HepG2 (cell line): Measurements from ENCODE around the gene TSHZ2. TPM values are rescaled to one million over a fixed set of nuclear protein-coding genes. Genes with fewer than 3 reads are reported as not detected.
A peak's percentile ranks its signal among the peaks of the same experiment; 100 is the strongest.

Experiments used
- DR1 ChIP-seq: sonication (generic); formaldehyde crosslinking; IDR thresholded peaks from 2 replicates; pipeline ENCODE4 v1.8.0; 2021; ENCODE audit warnings: mild to moderate bottlenecking, missing genetic modification reagents, inconsistent platforms
- FOXC1 ChIP-seq: sonication (generic); formaldehyde crosslinking; IDR thresholded peaks from 2 replicates; pipeline ENCODE4 v1.8.0; 2022; ENCODE audit warnings: mild to moderate bottlenecking, missing genetic modification reagents, borderline replicate concordance
- FOXO1 ChIP-seq: sonication (generic); formaldehyde crosslinking; IDR thresholded peaks from 2 replicates; pipeline ENCODE4 v1.4.0; 2020; ENCODE audit warnings: missing genetic modification reagents
- KAT8 ChIP-seq: IDR thresholded peaks from 2 replicates; pipeline ENCODE4 v1.6.1; 2016; ENCODE audit warnings: missing genetic modification reagents, missing compliant biosample characterization
- NR2C2 ChIP-seq: sonication (generic); formaldehyde crosslinking; IDR thresholded peaks from 2 replicates; pipeline ENCODE4 v1.4.0; 2020; ENCODE audit warnings: missing genetic modification reagents, mild to moderate bottlenecking, moderate library complexity, borderline replicate concordance
- SIN3A ChIP-seq: IDR thresholded peaks from 2 replicates; pipeline ENCODE4 v1.6.1; 2011; ENCODE audit warnings: low read depth, mild to moderate bottlenecking, control low read depth, low read length, borderline replicate concordance
- SMAD3 ChIP-seq: sonication (generic); formaldehyde crosslinking; IDR thresholded peaks from 2 replicates; pipeline ENCODE4 v1.4.0; 2020; ENCODE audit warnings: missing genetic modification reagents
- TCF7L2 ChIP-seq: IDR thresholded peaks from 2 replicates; pipeline ENCODE4 v1.6.1; 2011; ENCODE audit warnings: mild to moderate bottlenecking, low read depth, low read length, moderate library complexity
- ZFP41 ChIP-seq: sonication (generic); formaldehyde crosslinking; IDR thresholded peaks from 2 replicates; pipeline ENCODE4 v1.4.0; 2020; ENCODE audit warnings: mild to moderate bottlenecking, missing genetic modification reagents, borderline replicate concordance
- ZMAT3 ChIP-seq: sonication (generic); formaldehyde crosslinking; conservative IDR thresholded peaks from 2 replicates; pipeline ENCODE4 v1.7.0; 2021; ENCODE audit warnings: missing genetic modification reagents
- polyA plus RNA-seq, 8 experiments: library from polyadenylated mRNA; depleted of rRNA in 3 of 8; stranded (reverse) in 7 of 8; unstranded in 1 of 8; fragments of >200 nt; fragmentation: Illumina TruSeq in 4 of 8; extraction: Trizol in 4 of 8; gene quantifications; 2 replicates each; pipeline versions ENCODE4 v1.2.1 to v1.2.3, GENCODE V29; 2011 to 2016; ENCODE audit warnings: low read depth in 4 of 8, missing spikeins in 1 of 8, mixed read lengths in 1 of 8; ENCODE audit not compliant: insufficient read depth in 1 of 8
- total RNA-seq, 5 experiments: library from RNA; depleted of rRNA; stranded (reverse); fragments of >200 nt; fragmentation: Illumina TruSeq; extraction: Trizol; gene quantifications; 2 replicates each; pipeline ENCODE4 v1.2.3, GENCODE V29; 2016; ENCODE audit warnings: low read depth in 1 of 5
- TF ChIP-seq, protein P1 (sequence below): sonication (generic); formaldehyde crosslinking; IDR thresholded peaks from 2 replicates; pipeline ENCODE4 v1.4.0; 2020; ENCODE audit warnings: mild to moderate bottlenecking, missing genetic modification reagents
- TF ChIP-seq, protein P2 (sequence below): sonication (generic); formaldehyde crosslinking; IDR thresholded peaks from 2 replicates; pipeline ENCODE4 v1.8.0; 2022; ENCODE audit warnings: mild to moderate bottlenecking, missing genetic modification reagents, moderate library complexity
- TF ChIP-seq, protein P3 (sequence below): sonication (generic); formaldehyde crosslinking; IDR thresholded peaks from 2 replicates; pipeline ENCODE4 v1.4.0; 2020; ENCODE audit warnings: mild to moderate bottlenecking, missing genetic modification reagents
- TF ChIP-seq, protein P4 (sequence below): sonication (generic); formaldehyde crosslinking; IDR thresholded peaks from 2 replicates; pipeline ENCODE4 v1.5.1; 2020; ENCODE audit warnings: mild to moderate bottlenecking, missing genetic modification reagents, borderline replicate concordance
- TF ChIP-seq, protein P5 (sequence below): IDR thresholded peaks from 2 replicates; pipeline ENCODE4 v1.6.1; 2016; ENCODE audit warnings: missing biosample characterization, missing genetic modification reagents, low read depth

The TSHZ2 gene
- total and polyA plus RNA-seq, 2 of the 13 experiments (the other 11 are each of a cell fraction or from before 2014, with no cell fraction given): 0.01 TPM; not detected in 1

DNA sequence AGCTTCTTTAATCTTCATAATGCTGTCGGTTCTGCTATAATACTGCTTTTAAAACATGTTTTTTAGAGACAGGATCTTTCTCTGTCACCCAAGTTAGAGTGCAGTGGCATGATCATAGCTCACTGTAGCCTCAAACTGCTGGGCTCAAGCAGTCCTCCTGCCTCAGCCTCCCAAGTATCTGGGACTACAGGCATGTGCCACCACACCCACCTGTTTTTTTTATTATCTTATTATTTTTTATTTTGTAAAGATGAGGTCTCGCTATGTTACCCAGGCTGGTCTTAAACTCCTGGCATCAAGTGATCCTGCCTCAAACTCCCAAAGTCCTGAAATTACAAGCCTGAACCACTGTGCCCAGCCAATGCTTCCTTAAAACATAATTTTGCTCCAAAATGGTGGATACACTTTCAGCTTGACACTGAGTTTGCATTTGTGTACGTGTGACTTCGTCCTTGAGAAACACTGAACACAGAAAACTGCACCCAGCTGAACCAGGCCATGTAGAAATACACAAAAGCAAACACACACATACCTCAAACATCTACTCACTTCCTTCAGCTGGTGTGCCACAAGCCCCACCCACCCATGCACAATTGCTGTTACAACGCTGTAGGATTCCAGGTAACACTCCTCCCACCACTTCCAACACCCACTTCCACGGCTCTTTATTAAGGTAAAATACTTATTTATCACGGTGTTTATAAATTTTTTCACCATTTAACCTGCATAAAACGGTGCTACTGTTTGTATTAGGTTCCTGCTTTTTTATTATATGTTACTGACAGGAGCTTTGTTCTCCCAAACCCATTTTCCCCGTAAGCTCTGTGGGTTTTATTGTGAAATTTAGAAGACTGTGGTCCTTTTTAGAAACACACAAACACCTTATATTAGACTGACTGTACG, 109.1 kb downstream of the TSHZ2 start (continued):
- TF ChIP-seq, protein P1, sequence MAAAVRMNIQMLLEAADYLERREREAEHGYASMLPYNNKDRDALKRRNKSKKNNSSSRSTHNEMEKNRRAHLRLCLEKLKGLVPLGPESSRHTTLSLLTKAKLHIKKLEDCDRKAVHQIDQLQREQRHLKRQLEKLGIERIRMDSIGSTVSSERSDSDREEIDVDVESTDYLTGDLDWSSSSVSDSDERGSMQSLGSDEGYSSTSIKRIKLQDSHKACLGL: no peak
- TF ChIP-seq ZMAT3 (CRISPR knock-in tag): peak; percentile 85
- TF ChIP-seq, protein P2, sequence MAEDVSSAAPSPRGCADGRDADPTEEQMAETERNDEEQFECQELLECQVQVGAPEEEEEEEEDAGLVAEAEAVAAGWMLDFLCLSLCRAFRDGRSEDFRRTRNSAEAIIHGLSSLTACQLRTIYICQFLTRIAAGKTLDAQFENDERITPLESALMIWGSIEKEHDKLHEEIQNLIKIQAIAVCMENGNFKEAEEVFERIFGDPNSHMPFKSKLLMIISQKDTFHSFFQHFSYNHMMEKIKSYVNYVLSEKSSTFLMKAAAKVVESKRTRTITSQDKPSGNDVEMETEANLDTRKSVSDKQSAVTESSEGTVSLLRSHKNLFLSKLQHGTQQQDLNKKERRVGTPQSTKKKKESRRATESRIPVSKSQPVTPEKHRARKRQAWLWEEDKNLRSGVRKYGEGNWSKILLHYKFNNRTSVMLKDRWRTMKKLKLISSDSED: no peak
- TF ChIP-seq DR1: no peak
- peak; percentile 20; the same call in 1 of the 2 replicates for TF ChIP-seq NR2C2 (CRISPR knock-in tag)
- peak; percentile 62; the same call in 1 of the 2 replicates for TF ChIP-seq SIN3A
- TF ChIP-seq, protein P3, sequence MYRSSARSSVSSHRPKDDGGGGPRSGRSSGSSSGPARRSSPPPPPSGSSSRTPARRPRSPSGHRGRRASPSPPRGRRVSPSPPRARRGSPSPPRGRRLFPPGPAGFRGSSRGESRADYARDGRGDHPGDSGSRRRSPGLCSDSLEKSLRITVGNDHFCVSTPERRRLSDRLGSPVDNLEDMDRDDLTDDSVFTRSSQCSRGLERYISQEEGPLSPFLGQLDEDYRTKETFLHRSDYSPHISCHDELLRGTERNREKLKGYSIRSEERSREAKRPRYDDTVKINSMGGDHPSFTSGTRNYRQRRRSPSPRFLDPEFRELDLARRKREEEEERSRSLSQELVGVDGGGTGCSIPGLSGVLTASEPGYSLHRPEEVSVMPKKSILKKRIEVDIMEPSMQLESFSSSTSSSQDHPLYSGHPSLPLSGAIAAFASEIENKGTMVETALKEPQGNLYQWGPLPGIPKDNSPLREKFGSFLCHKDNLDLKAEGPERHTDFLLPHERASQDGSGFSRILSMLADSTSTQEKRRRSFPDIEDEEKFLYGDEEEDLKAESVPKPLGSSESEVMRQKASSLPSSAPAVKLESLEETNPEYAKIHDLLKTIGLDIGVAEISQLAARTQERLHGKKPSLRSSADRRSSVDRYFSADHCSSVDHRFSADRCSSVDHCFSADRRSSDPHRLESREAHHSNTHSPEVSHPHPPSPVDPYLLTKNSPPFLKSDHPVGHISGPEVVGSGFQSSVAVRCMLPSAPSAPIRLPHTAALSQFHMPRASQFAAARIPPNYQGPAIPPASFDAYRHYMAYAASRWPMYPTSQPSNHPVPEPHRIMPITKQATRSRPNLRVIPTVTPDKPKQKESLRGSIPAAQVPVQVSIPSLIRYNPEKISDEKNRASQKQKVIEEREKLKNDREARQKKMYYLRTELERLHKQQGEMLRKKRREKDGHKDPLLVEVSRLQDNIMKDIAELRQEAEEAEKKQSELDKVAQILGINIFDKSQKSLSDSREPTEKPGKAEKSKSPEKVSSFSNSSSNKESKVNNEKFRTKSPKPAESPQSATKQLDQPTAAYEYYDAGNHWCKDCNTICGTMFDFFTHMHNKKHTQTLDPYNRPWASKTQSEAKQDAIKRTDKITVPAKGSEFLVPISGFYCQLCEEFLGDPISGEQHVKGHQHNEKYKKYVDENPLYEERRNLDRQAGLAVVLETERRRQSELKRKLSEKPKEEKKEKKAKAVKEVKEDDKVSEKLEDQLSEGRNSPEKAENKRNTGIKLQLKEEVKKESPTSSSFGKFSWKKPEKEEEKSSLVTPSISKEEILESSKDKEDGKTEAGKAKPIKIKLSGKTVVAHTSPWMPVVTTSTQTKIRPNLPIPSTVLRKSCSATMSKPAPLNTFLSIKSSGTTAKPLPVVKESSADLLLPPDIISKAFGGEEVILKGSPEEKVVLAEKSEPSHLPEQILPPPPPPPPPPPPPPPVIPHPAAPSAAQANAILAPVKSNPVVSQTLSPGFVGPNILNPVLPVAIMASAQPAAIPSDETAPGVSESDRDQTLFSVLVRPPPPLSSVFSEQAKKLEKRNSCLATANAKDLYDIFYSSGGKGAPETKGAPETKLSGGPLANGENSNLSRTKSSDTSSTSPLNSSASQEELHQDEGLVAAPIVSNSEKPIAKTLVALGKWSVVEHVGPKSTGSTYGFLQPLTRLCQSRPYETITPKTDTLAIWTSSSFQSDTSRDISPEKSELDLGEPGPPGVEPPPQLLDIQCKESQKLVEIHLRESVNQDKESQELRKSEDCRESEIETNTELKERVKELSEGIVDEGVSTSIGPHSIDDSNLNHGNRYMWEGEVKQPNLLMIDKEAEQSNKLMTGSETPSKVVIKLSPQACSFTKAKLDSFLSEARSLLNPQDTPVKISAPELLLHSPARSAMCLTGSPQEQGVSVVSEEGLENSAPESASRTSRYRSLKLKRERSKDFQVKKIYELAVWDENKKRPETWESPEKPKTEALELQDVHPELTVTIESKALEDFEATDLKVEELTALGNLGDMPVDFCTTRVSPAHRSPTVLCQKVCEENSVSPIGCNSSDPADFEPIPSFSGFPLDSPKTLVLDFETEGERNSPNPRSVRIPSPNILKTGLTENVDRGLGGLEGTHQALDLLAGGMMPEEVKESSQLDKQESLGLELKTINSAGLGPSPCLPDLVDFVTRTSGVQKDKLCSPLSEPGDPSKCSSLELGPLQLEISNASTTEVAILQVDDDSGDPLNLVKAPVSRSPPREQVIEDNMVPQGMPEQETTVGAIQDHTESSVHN (CRISPR knock-in tag): no peak
- TF ChIP-seq, protein P4, sequence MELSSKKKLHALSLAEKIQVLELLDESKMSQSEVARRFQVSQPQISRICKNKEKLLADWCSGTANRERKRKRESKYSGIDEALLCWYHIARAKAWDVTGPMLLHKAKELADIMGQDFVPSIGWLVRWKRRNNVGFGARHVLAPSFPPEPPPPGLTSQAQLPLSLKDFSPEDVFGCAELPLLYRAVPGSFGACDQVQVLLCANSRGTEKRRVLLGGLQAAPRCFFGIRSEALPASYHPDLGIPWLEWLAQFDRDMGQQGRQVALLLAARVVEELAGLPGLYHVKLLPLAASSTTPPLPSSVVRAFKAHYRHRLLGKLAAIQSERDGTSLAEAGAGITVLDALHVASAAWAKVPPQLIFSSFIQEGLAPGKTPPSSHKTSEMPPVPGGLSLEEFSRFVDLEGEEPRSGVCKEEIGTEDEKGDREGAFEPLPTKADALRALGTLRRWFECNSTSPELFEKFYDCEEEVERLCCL (CRISPR knock-in tag): no peak
- TF ChIP-seq, protein P5, sequence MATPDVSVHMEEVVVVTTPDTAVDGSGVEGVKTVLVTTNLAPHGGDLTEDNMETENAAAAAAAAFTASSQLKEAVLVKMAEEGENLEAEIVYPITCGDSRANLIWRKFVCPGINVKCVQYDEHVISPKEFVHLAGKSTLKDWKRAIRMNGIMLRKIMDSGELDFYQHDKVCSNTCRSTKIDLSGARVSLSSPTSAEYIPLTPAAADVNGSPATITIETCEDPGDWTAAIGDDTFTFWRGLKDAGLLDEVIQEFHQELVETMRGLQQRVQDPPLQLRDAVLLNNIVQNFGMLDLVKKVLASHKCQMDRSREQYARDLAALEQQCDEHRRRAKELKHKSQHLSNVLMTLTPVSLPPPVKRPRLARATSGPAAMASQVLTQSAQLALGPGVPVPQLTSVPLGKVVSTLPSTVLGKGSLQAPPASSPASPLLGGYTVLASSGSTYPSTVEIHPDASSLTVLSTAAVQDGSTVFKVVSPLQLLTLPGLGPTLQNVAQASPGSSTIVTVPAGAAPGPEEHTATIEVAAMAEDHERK: no peak
- peak; percentile 44 for TF ChIP-seq SMAD3 (CRISPR knock-in tag)
- TF ChIP-seq FOXC1: 0 out of 2 replicates have a peak, but pooled peaks have one; percentile 44
- no peak for TF ChIP-seq ZFP41 (CRISPR knock-in tag)
- peak; percentile 98 for TF ChIP-seq FOXO1 (CRISPR knock-in tag)
- TF ChIP-seq KAT8 (CRISPR knock-in tag): peak; percentile 85
- TF ChIP-seq TCF7L2: no peak
